ENCODE measurements around the gene MACF1. TPM values are rescaled to one million over a fixed set of nuclear protein-coding genes. Genes with fewer than 3 reads are reported as not detected.

Gene MACF1
- total and polyA plus RNA-seq, 9 donors, result 93.6 to 331 (median 247) TPM

- intact Hi-C loops (cut with DNase I), result no loop called here
- Histone ChIP-seq H3K27ac (no peak overlapping the region), H3K4me1 (ENCODE audit: insufficient read depth) (no peaks in the 10 kb centered on the region), H3K27me3 (no peaks in the 10 kb centered on the region), H3K4me3 (no peak overlapping the region), H3K36me3 (no peaks in the 10 kb centered on the region), H3K9me3 (no peaks in the 10 kb centered on the region)
- 87 to 94% (median 93%) methylated on average over 1 of the region's 1 CpG for WGBS, 3 donors
- TF ChIP-seq EP300 (IDR thresholded peaks at IDR 0.05), result no peak
- TF ChIP-seq, protein P1, sequence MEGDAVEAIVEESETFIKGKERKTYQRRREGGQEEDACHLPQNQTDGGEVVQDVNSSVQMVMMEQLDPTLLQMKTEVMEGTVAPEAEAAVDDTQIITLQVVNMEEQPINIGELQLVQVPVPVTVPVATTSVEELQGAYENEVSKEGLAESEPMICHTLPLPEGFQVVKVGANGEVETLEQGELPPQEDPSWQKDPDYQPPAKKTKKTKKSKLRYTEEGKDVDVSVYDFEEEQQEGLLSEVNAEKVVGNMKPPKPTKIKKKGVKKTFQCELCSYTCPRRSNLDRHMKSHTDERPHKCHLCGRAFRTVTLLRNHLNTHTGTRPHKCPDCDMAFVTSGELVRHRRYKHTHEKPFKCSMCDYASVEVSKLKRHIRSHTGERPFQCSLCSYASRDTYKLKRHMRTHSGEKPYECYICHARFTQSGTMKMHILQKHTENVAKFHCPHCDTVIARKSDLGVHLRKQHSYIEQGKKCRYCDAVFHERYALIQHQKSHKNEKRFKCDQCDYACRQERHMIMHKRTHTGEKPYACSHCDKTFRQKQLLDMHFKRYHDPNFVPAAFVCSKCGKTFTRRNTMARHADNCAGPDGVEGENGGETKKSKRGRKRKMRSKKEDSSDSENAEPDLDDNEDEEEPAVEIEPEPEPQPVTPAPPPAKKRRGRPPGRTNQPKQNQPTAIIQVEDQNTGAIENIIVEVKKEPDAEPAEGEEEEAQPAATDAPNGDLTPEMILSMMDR (IDR thresholded peaks at IDR 0.05), result no peak
- DNase-seq, result no peak
These were observed 163.6 kb downstream of the MACF1 start for GRCh38 chr1:39368045-39368444.

- Histone ChIP-seq H3K27me3 (no peaks in the 10 kb centered on the region), H3K4me1 (ENCODE audit: insufficient read depth) (no peaks in the 10 kb centered on the region), H3K27ac (no peak overlapping the region), H3K9me3 (no peaks in the 10 kb centered on the region), H3K36me3 (no peaks in the 10 kb centered on the region), H3K4me3 (no peak overlapping the region)
- intact Hi-C loops (cut with DNase I), result no loop called here
- DNase-seq, result no peak
- TF ChIP-seq POLR2A (IDR thresholded peaks at IDR 0.05) (no peak), EP300 (IDR thresholded peaks at IDR 0.05) (no peak)
- TF ChIP-seq, protein P1 (IDR thresholded peaks at IDR 0.05), result no peak
- WGBS, 3 donors, result 31 to 58% (median 44%) methylated on average over 4 of the region's 4 CpGs
These were observed 165.1 kb downstream of the MACF1 start for GRCh38 chr1:39369565-39369964.

- no peaks in the 10 kb centered on the region for H3K27me3 ChIP-seq
- H3K27ac ChIP-seq, result no peak overlapping the region
- H3K36me3 ChIP-seq, result no peaks in the 10 kb centered on the region
- WGBS, 3 donors, result 60 to 73% (median 67%) methylated on average over 1 of the region's 1 CpG
- no peak for DNase-seq
- no peak overlapping the region for H3K4me3 ChIP-seq
- TF ChIP-seq, protein P1 (IDR thresholded peaks at IDR 0.05), result no peak
- TF ChIP-seq EP300 (IDR thresholded peaks at IDR 0.05) (no peak), POLR2A (IDR thresholded peaks at IDR 0.05) (no peak)
- no peaks in the 10 kb centered on the region for H3K9me3 ChIP-seq
- no peaks in the 10 kb centered on the region for H3K4me1 ChIP-seq (ENCODE audit: insufficient read depth)
- intact Hi-C loops (cut with DNase I), result no loop called here
These were observed 166.1 kb downstream of the MACF1 start for GRCh38 chr1:39370602-39371001.

DNA sequence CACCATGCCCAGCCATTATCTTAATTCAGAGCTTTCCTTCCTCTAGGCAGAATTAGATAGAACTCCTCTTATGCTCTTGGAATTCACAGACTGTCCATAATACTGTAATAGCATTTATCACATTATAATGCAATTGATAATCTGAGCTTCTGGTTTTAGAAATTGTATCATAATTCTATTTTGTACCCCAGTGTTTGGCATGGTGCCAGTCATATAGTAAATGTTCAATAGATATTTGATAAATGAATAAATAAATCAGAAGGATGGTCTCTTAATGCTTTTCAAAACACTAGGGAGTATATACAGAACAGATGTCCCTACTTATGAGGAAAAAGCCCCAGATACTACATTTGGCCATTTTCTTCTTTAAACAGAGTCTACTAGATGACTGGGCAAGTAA is 167.6 kb downstream of the MACF1 start:
- TF ChIP-seq POLR2A (IDR thresholded peaks at IDR 0.05) (no peak), EP300 (IDR thresholded peaks at IDR 0.05) (no peak)
- TF ChIP-seq, protein P1 (IDR thresholded peaks at IDR 0.05), result no peak
- H3K4me3 ChIP-seq, result no peak overlapping the region
- no peak overlapping the region for H3K27ac ChIP-seq
- intact Hi-C loops (cut with DNase I), result no loop called here
- DNase-seq, result no peak
- H3K27me3 ChIP-seq, result no peaks in the 10 kb centered on the region
- no peaks in the 10 kb centered on the region for H3K9me3 ChIP-seq
- H3K36me3 ChIP-seq, result no peaks in the 10 kb centered on the region
- no peaks in the 10 kb centered on the region for H3K4me1 ChIP-seq (ENCODE audit: insufficient read depth)

DNA sequence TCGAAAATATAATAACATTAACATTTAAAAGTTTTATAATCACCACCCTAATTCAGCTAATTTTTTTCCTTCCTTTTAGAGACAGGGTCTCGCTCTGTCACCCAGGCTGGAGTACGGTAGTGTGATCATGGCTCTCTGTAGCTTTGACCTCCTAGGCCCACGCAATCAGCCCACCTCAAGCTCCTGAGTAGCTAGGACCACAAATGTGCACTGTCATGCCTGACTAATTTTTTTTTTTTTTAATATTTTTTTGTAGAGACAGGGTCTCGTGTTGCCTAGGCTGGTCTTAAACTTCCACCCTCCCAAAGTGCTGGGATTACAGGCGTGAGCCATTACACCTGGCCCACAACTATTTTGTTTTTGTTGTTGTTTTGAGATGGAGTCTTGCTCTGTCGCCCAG is 172.2 kb downstream of the MACF1 start:
- Histone ChIP-seq H3K27me3 (no peaks in the 10 kb centered on the region), H3K4me1 (ENCODE audit: insufficient read depth) (no peaks in the 10 kb centered on the region), H3K36me3 (no peaks in the 10 kb centered on the region), H3K4me3 (no peak overlapping the region), H3K27ac (no peak overlapping the region), H3K9me3 (no peaks in the 10 kb centered on the region)
- intact Hi-C loops (cut with DNase I), result no loop called here
- 84 to 89% (median 87%) methylated on average over 7 of the region's 7 CpGs for WGBS, 3 donors
- TF ChIP-seq, protein P1 (IDR thresholded peaks at IDR 0.05), result no peak
- no peak for TF ChIP-seq POLR2A (IDR thresholded peaks at IDR 0.05)
- no peak for TF ChIP-seq EP300 (IDR thresholded peaks at IDR 0.05)
- DNase-seq, result no peak
